HEK293 (cell line): ENCODE measurements around the gene FRMD4A.

Experiments used
- REPIN1 ChIP-seq: fragments of 450-650 bp; formaldehyde crosslinking; IDR thresholded peaks from 2 replicates; pipeline ENCODE4 v1.5.1; 2017; ENCODE audit warnings: missing biosample characterization, missing genetic modification characterization, low read depth
- SP2 ChIP-seq: fragments of 450-650 bp; formaldehyde crosslinking; IDR thresholded peaks from 2 replicates; pipeline ENCODE4 v1.5.1; 2016; ENCODE audit warnings: missing biosample characterization, missing genetic modification characterization
- ZNF121 ChIP-seq: fragments of 450-650 bp; formaldehyde crosslinking; IDR thresholded peaks from 2 replicates; pipeline ENCODE4 v1.5.1; 2016; ENCODE audit warnings: missing biosample characterization, missing genetic modification characterization
- ZNF239 ChIP-seq: fragments of 450-650 bp; formaldehyde crosslinking; IDR thresholded peaks from 2 replicates; pipeline ENCODE4 v1.5.1; 2016; ENCODE audit warnings: missing biosample characterization, missing genetic modification characterization
- ZNF274 ChIP-seq, 2 experiments: fragments of 200-500 bp in 1 of 2; fragments of 450-650 bp in 1 of 2; sonication (Bioruptor generic) in 1 of 2; formaldehyde crosslinking in 1 of 2; IDR thresholded peaks; 2 replicates each; pipeline versions ENCODE4 v1.5.1 to v1.6.1; 2014 to 2016; ENCODE audit warnings: borderline replicate concordance in 1 of 2, inconsistent platforms in 1 of 2, low read length in 1 of 2, missing biosample characterization in 1 of 2, missing genetic modification characterization in 1 of 2
- ZNF549 ChIP-seq: fragments of 450-650 bp; IDR thresholded peaks from 2 replicates; pipeline ENCODE4 v1.5.1; 2018; ENCODE audit warnings: missing biosample characterization, missing genetic modification characterization, mild to moderate bottlenecking, inconsistent platforms, moderate library complexity
- ZNF621 ChIP-seq: fragments of 450-650 bp; formaldehyde crosslinking; IDR thresholded peaks from 2 replicates; pipeline ENCODE4 v1.5.1; 2017; ENCODE audit warnings: missing biosample characterization, missing genetic modification characterization
- ZNF658 ChIP-seq: fragments of 450-650 bp; formaldehyde crosslinking; IDR thresholded peaks from 2 replicates; pipeline ENCODE4; 2016; ENCODE audit warnings: missing biosample characterization, missing genetic modification characterization
- ZNF670 ChIP-seq: fragments of 450-650 bp; formaldehyde crosslinking; IDR thresholded peaks from 2 replicates; pipeline ENCODE4 v1.5.1; 2016; ENCODE audit warnings: missing biosample characterization, missing genetic modification characterization, low read depth
- TF ChIP-seq, protein P1 (sequence below): fragments of 450-650 bp; formaldehyde crosslinking; IDR thresholded peaks from 2 replicates; pipeline ENCODE4 v1.5.1; 2016; ENCODE audit warnings: missing biosample characterization, missing genetic modification characterization
- TF ChIP-seq, protein P2 (sequence below): fragments of 450-650 bp; formaldehyde crosslinking; IDR thresholded peaks from 2 replicates; pipeline ENCODE4 v1.5.1; 2016; ENCODE audit warnings: missing biosample characterization, missing genetic modification characterization

DNA sequence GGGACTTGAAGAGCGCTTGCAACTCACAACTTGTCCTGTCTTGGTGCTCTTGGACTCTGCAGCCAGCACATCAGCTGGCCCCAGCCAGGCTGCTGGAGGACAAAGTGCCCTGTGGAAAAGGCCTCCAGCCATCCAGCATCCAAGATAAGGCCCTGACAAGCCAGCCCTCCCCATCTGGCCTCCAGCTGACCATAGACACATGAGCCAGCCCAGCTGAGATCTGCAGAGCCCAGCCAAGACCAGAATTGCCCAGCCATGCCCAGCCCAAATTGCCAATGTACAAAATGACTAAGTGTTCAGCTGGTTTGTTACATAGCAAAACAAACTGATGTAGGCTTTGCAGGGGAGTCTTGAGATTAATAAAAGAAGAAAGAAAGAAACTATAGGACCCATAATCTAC, 36.0 kb upstream of the FRMD4A start:
- TF ChIP-seq ZNF670 (tag by site-specific recombination) = no peak
- TF ChIP-seq, protein P1, sequence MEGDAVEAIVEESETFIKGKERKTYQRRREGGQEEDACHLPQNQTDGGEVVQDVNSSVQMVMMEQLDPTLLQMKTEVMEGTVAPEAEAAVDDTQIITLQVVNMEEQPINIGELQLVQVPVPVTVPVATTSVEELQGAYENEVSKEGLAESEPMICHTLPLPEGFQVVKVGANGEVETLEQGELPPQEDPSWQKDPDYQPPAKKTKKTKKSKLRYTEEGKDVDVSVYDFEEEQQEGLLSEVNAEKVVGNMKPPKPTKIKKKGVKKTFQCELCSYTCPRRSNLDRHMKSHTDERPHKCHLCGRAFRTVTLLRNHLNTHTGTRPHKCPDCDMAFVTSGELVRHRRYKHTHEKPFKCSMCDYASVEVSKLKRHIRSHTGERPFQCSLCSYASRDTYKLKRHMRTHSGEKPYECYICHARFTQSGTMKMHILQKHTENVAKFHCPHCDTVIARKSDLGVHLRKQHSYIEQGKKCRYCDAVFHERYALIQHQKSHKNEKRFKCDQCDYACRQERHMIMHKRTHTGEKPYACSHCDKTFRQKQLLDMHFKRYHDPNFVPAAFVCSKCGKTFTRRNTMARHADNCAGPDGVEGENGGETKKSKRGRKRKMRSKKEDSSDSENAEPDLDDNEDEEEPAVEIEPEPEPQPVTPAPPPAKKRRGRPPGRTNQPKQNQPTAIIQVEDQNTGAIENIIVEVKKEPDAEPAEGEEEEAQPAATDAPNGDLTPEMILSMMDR = no peak
- no peak for TF ChIP-seq ZNF274 (IDR thresholded peaks at IDR 0.05; ENCODE audit: low read length)
- no peak for TF ChIP-seq ZNF274 (tag by site-specific recombination; IDR thresholded peaks at IDR 0.05; ENCODE audit: borderline replicate concordance)
- no peak for TF ChIP-seq ZNF239 (tag by site-specific recombination)
- no peak for TF ChIP-seq ZNF121 (tag by site-specific recombination)
- no peak for TF ChIP-seq ZNF549 (tag by site-specific recombination)
- no peak for TF ChIP-seq REPIN1 (tag by site-specific recombination)
- TF ChIP-seq ZNF658 = no peak
- TF ChIP-seq, protein P2, sequence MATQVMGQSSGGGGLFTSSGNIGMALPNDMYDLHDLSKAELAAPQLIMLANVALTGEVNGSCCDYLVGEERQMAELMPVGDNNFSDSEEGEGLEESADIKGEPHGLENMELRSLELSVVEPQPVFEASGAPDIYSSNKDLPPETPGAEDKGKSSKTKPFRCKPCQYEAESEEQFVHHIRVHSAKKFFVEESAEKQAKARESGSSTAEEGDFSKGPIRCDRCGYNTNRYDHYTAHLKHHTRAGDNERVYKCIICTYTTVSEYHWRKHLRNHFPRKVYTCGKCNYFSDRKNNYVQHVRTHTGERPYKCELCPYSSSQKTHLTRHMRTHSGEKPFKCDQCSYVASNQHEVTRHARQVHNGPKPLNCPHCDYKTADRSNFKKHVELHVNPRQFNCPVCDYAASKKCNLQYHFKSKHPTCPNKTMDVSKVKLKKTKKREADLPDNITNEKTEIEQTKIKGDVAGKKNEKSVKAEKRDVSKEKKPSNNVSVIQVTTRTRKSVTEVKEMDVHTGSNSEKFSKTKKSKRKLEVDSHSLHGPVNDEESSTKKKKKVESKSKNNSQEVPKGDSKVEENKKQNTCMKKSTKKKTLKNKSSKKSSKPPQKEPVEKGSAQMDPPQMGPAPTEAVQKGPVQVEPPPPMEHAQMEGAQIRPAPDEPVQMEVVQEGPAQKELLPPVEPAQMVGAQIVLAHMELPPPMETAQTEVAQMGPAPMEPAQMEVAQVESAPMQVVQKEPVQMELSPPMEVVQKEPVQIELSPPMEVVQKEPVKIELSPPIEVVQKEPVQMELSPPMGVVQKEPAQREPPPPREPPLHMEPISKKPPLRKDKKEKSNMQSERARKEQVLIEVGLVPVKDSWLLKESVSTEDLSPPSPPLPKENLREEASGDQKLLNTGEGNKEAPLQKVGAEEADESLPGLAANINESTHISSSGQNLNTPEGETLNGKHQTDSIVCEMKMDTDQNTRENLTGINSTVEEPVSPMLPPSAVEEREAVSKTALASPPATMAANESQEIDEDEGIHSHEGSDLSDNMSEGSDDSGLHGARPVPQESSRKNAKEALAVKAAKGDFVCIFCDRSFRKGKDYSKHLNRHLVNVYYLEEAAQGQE (tag by site-specific recombination) = no peak
- no peak for TF ChIP-seq ZNF621 (tag by site-specific recombination)
- TF ChIP-seq SP2 = no peak
